ENCODE measurements around the gene FBXO46.

The FBXO46 gene

GRCh38 chr19:45717983-45718650 lies 12.6 kb downstream of the FBXO46 start:
- peak; percentile 42 for DNase-seq (ENCODE audit: low read depth)
- no peak for TF ChIP-seq CTCF (conservative IDR thresholded peaks at IDR 0.05; ENCODE audit: low read depth, low read length)
- H3K4me3 ChIP-seq (ENCODE audit: low read depth, low read length), result peak overlapping the region; percentile 66

- peak overlapping the region; percentile 66 for H3K4me3 ChIP-seq (ENCODE audit: low read depth, low read length)
- peak; percentile 36 for TF ChIP-seq CTCF (conservative IDR thresholded peaks at IDR 0.05; ENCODE audit: low read depth, low read length)
- peak; percentile 100 for DNase-seq (ENCODE audit: low read depth)
These were observed 13.3 kb downstream of the FBXO46 start for GRCh38 chr19:45717131-45717982.

GRCh38 chr19:45716359-45717130 lies 14.2 kb downstream of the FBXO46 start:
- TF ChIP-seq CTCF (conservative IDR thresholded peaks at IDR 0.05; ENCODE audit: low read depth, low read length), result no peak
- peak; percentile 46 for DNase-seq (ENCODE audit: low read depth)
- H3K4me3 ChIP-seq (ENCODE audit: low read depth, low read length), result peak overlapping the region; percentile 66

GRCh38 chr19:45715139-45715538 lies 15.6 kb downstream of the FBXO46 start:
- DNase-seq (ENCODE audit: low read depth), result no peak
- no peak for TF ChIP-seq CTCF (conservative IDR thresholded peaks at IDR 0.05; ENCODE audit: low read depth, low read length)
- H3K4me3 ChIP-seq (ENCODE audit: low read depth, low read length), result no peak overlapping the region

- no peak for TF ChIP-seq CTCF (conservative IDR thresholded peaks at IDR 0.05; ENCODE audit: low read depth, low read length)
- no peak for DNase-seq (ENCODE audit: low read depth)
These were observed 17.6 kb downstream of the FBXO46 start for GRCh38 chr19:45713141-45713540.

GRCh38 chr19:45712699-45713067 lies 18.0 kb downstream of the FBXO46 start:
- H3K4me3 ChIP-seq (ENCODE audit: low read depth, low read length), result no peak overlapping the region
- no peak for DNase-seq (ENCODE audit: low read depth)
- no peak for TF ChIP-seq CTCF (conservative IDR thresholded peaks at IDR 0.05; ENCODE audit: low read depth, low read length)

More at GRCh38 chr19:45713141-45713540, 17.6 kb downstream of the FBXO46 start:
- H3K4me3 ChIP-seq (ENCODE audit: low read depth, low read length), result no peak overlapping the region
